ENCODE results near the gene TP53BP2.
"Not testable (repeated sequence)": the region's sequence is repeated elsewhere in the genome, so short reads cannot be mapped to it uniquely, and the experiment has no call there.

The TP53BP2 gene

DNA sequence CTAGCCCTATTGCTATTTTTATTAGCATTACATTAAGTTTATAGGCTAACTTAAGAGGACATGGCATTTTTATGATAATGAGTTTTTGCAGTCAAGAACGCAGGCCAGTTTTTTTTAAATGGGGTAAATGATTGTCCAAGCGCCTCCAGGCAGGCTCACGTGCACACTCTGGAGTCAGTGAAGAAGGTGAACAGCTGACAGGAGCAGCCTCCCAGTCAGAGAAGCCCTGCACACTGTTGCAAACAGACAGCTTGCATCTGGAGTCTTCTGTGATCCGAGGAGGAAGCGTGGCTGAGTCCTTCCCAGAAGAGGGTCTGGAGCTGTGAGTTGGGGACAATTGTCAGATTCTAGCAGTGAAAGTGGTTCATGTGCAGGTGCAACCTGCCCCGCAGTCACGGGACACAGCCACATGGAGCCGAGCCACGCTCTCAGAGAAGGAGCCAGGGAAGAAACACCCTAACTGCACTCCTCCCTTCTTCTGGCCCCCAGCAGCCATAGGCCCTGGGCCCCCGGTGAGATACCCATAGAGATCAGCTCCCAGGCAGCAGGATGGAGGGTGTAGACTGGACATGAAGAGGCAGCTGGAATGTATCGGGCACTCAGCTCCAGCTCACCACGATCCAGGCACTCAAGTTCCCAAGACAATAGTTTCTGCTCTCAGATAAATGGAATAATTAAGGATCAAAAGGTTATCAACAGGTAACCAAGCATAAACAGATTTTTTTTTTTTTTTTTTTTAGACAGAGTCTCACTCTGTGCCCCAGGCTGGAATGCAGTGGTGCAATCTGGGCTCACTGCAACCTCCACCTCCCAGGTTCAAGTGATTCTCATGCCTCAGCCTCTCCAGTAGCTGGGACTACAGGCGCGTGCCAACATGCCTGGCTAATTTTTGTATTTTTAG, 107.0 kb downstream of the TP53BP2 start:
- no peak for DNase-seq

DNA sequence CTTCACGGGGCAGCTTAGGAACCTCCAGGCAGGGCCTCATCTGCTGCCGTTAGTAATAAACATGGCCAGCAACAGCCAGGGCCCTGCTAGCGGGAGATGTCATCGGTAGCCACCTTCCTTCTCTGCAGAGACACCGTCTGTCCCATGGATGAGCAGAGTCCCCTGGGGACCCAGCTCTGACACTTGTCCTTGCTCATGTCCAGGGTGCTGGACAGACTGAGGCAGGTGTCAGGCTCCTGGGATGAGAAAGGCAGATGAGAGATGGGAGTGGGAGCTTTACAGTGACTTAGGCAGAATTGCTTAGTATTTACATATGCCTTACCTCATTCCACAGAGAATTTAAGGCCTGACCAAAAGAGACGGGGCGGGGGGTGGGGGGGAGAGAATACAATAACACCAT, 108.4 kb downstream of the TP53BP2 start:
- no peak for DNase-seq

DNA sequence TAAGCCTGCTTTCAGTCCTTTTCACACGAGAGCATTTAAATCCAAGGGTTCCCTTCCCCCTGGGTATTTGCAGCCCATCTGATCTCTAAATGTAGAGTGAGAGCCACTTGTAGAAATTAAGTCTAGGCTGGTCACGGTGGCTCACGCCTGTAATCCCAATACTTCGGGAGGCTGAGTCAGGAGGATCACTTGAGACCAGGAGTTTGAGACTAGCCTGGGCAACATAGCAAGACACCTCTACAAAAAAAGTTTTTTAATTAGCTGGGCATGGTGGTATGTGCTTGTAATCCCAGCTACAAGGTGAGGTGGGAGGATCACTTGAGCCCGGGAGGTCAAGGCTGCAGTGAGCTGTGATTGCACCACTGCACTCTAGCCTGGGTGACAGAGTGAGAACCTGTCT, 109.1 kb downstream of the TP53BP2 start:
- DNase-seq: not testable (repeated sequence)

DNA sequence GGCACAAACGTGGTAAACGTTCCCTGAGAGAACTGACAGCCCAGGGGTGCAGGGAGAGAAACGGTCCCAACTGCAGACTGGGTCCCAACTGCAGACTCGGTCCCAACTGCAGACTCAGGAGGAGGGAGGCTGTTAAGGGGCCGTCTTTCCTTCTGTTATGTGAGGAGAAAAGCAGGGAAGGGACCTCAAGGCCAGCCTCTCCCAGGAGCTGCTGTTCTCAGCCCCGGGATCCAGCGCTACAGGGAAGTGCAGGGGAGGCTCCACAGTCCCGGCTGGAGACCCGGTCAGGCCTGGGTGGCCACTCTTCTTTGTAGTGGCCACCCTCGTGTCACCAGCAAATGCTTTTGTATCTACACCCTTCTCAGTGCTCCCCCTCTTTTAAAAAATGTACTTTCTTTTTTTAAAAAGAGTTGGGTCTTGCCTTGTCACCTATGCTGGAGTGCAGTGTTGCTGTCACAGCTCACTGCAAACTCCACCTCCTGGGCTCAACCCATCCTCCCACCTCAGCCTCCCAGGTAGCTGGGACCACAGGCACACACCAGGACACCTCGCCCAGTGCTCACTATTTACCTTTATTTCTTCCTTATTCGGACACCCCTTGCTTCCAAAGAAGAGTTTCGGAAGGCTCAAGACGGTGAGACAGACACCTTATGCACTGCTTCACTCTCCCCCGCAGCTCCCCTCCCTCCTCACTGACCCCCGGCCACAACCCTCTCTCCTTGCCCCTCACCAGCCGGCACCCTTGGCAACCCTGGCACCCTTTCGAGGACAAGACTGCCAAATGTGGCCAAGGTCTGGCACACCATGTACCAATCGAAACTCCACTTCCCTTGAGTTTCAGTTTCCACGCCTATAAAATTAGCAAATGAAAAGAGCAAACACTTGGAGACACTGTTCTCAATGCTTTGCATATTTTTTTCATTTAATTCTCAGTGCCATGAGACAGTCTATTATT, 111.6 kb downstream of the TP53BP2 start:
- DNase-seq: no peak

DNA sequence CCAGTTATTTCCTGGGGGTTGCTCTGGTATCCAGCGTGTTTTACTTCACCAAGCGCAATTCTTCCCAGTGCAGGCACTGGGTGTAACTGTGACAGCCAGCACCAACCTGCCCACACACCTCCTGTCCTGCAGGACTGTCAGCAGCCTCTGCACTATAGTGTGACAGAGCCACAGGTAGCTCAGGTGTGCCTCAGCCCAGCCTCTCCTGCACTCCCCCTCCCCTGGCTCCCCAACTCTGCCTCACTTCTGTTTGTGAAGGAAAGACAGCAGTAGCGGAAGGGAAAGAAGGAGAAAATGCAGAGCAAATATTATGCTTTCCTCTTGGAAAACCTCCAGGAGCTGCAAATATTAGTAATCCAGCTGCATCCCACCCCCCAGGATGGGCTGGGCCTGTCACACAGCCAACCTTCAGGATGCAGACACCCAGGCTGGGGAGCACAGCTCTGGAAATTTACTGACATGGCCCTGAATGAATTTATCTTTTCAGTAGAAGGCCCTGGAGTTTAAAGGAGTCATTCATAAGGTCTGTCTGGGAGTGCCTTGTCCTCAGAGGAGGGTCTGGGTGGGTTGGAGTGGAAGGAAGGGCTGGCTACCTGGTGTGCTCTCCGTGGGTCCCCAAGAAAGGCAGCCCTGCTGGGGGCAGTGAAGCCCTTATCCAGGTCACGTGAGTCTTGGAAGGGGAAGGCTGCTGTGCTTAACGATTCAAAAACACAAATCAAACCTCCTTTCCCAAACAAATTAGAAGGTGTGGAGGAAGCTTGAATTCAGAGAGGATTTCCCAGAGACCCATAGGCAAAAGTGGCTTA, 112.6 kb downstream of the TP53BP2 start:
- DNase-seq: no peak

DNA sequence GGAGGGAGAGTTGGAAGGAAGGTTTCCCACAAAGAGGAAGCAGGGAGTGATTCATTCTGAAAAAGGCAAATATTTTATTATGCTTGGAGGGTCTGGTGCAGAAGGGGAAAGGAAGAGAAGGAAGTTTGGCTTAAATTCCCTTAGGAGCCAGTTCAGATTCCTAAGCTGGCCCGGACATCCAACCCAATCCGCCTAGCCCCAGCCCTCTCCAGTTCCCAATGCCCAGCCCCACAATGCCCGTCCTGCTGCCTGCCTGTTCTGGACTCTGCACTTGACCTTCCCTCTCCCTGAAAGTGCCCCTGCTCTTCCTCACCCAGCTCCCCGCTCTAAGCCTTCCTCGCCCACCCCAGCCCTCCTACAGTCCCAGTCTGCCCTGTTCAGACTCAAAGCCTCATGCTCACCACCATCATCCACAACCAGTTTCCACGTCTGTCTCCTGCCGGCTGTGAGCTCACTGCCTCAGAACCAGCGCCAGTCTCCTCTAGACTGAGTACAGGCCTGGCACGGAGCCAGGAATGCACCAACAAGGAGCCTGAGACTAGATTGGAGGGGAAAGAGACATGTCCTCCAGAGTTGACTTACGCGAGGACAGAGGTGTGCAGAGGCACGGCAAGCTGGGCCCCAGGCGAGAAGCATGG, 114.5 kb downstream of the TP53BP2 start:
- no peak for DNase-seq

DNA sequence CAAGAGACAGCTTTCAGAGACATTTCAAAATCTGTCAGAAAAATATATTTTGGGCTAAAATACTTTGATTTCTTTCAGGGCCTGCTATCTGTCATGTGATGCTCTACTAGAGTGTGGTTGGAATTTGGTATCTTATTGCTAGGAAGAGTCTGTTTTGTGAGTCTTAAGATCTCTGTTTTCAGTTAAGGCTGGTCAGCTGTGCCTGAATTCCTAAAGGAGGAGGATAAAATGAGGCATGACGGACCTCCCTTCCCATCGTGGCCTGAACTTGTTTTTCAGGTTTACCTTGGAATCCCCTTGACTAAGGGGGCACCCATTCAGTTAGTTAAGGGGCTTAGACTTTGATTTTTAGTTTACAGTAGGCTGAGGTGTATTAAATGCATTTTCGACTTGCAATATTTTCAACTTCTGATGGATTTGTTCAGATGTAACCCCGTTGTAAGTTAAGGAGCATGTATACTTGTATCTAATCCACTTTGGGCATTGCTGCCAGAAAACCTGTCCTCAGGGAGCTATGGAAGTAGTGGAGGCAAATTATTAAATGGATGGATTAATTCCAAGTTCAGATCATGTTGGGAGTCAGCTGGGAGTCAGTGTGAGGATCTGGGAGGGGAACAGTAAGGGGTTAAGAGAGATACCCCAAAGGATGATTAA, 115.1 kb downstream of the TP53BP2 start:
- DNase-seq: no peak

DNA sequence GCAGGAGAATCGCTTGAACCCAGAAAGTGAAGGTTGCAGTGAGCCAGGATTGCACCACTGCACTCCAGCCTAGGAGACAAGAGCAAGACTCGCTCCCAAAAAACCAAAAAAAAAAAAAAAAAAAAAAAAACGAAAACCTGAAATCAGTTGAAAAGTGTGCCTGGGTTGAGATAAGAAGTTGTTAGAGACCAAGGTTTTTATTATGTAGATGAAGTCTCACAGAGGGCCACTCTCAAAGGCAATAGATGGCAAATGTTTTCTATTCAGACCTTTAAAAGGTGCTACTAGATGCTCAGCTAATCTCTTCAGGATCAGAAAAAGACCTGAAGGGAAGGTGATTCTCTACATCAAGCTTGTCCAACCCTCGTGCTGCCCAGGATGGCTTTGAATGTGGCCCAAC, 115.8 kb downstream of the TP53BP2 start:
- DNase-seq: no peak
